ENCODE results near the gene ZNF107. TPM values are rescaled to one million over a fixed set of nuclear protein-coding genes. Genes with fewer than 3 reads are reported as not detected.
A peak's percentile ranks its signal among the peaks of the same experiment; 100 is the strongest.

Gene ZNF107
- total RNA-seq, 2 experiments from 2014 or later: 12.9 to 13.0 TPM

GRCh38 chr7:64637521-64638445 lies 28.1 kb upstream of the ZNF107 start:
- no peak overlapping the region for H3K4me3 Mint-ChIP-seq
- no peaks in the 10 kb centered on the region for H3K4me1 Mint-ChIP-seq (ENCODE audit: low read depth)
- H3K27me3 Mint-ChIP-seq: no peaks in the 10 kb centered on the region
- no peaks in the 10 kb centered on the region for H3K36me3 Mint-ChIP-seq (ENCODE audit: low read depth)
- no peak for DNase-seq
- TF ChIP-seq CTCF (IDR thresholded peaks at IDR 0.05): no peak
- ATAC-seq: no peak
- CTCF ChIA-PET: no interaction called here
- no peaks in the 10 kb centered on the region for H3K9me3 Mint-ChIP-seq
- POLR2A ChIA-PET: no interaction called here
- no peak overlapping the region for H3K27ac Mint-ChIP-seq
- intact Hi-C loops (cut with micrococcal nuclease): no loop called here

- no peak for TF ChIP-seq CTCF (IDR thresholded peaks at IDR 0.05)
- CTCF ChIA-PET: no interaction called here
- Mint-ChIP-seq H3K36me3 (ENCODE audit: low read depth) (no peaks in the 10 kb centered on the region), H3K4me3 (no peak overlapping the region), H3K4me1 (ENCODE audit: low read depth) (no peaks in the 10 kb centered on the region), H3K9me3 (no peaks in the 10 kb centered on the region), H3K27me3 (no peaks in the 10 kb centered on the region), H3K27ac (no peak overlapping the region)
- POLR2A ChIA-PET: no interaction called here
- no peak for DNase-seq
- intact Hi-C loops (cut with micrococcal nuclease): no loop called here
- ATAC-seq: no peak
Observed at GRCh38 chr7:64638822-64639221, 27.1 kb upstream of the ZNF107 start.

GRCh38 chr7:64639267-64640001 lies 26.5 kb upstream of the ZNF107 start:
- no peak overlapping the region for H3K27ac Mint-ChIP-seq
- ATAC-seq: peak; percentile 47
- POLR2A ChIA-PET: no interaction called here
- H3K36me3 Mint-ChIP-seq (ENCODE audit: low read depth): no peaks in the 10 kb centered on the region
- no peaks in the 10 kb centered on the region for H3K9me3 Mint-ChIP-seq
- intact Hi-C loops (cut with micrococcal nuclease): no loop called here
- no peak for DNase-seq
- H3K4me3 Mint-ChIP-seq: no peak overlapping the region
- TF ChIP-seq CTCF (IDR thresholded peaks at IDR 0.05): no peak
- H3K27me3 Mint-ChIP-seq: no peaks in the 10 kb centered on the region
- H3K4me1 Mint-ChIP-seq (ENCODE audit: low read depth): no peaks in the 10 kb centered on the region
- CTCF ChIA-PET: no interaction called here

- no peak for ATAC-seq
- Mint-ChIP-seq H3K4me3 (no peak overlapping the region), H3K27ac (no peak overlapping the region), H3K27me3 (no peaks in the 10 kb centered on the region), H3K9me3 (no peaks in the 10 kb centered on the region), H3K4me1 (ENCODE audit: low read depth) (no peaks in the 10 kb centered on the region), H3K36me3 (ENCODE audit: low read depth) (no peaks in the 10 kb centered on the region)
- DNase-seq: no peak
- TF ChIP-seq CTCF (IDR thresholded peaks at IDR 0.05): no peak
- ChIA-PET CTCF (no interaction called here), POLR2A (no interaction called here)
- intact Hi-C loops (cut with micrococcal nuclease): no loop called here
Observed at GRCh38 chr7:64640504-64640903, 25.4 kb upstream of the ZNF107 start.

- DNase-seq (no peak), ATAC-seq (no peak)
- no peaks in the 10 kb centered on the region for H3K36me3 Mint-ChIP-seq (ENCODE audit: low read depth)
- POLR2A ChIA-PET: no interaction called here
- H3K27ac Mint-ChIP-seq: no peak overlapping the region
- no peaks in the 10 kb centered on the region for H3K27me3 Mint-ChIP-seq
- CTCF ChIA-PET: no interaction called here
- H3K4me3 Mint-ChIP-seq: no peak overlapping the region
- TF ChIP-seq CTCF (IDR thresholded peaks at IDR 0.05): no peak
- intact Hi-C loops (cut with micrococcal nuclease): no loop called here
- no peaks in the 10 kb centered on the region for H3K9me3 Mint-ChIP-seq
- H3K4me1 Mint-ChIP-seq (ENCODE audit: low read depth): no peaks in the 10 kb centered on the region
Observed at GRCh38 chr7:64642046-64642445, 23.9 kb upstream of the ZNF107 start.
